Activated CD8-positive, alpha-beta memory T cell treated with anti-CD3 and anti-CD28 coated beads for 48 hours (primary cell): Measurements from ENCODE around the gene SLC22A3.

ENCODE experiments used
- DNase-seq, 3 experiments: peaks; one replicate each; pipeline ENCODE4 v3.0.0-alpha.2; 2020; ENCODE audit warnings: low read depth in 2 of 3, low spot score in 2 of 3

Gene SLC22A3

DNA sequence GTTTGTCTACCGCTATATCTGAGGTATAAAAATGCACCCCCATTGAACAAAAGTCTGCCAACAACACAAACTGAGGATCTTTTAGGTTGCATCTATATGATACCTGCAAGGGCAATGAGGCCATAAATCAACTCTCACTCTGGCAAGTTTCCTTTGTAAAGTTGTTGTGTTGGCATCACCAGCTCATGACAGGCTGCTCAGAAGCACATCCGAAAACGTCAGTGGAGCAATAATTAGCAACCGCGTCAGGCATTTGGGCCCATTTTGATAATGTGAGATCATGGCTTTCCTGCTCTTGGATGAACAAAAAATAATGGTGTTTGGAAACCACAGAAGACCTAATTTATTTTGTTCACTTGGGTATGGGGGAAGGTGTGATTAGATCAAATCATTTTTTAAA, 12.0 kb upstream of the SLC22A3 start:
- DNase-seq = no peak

DNA sequence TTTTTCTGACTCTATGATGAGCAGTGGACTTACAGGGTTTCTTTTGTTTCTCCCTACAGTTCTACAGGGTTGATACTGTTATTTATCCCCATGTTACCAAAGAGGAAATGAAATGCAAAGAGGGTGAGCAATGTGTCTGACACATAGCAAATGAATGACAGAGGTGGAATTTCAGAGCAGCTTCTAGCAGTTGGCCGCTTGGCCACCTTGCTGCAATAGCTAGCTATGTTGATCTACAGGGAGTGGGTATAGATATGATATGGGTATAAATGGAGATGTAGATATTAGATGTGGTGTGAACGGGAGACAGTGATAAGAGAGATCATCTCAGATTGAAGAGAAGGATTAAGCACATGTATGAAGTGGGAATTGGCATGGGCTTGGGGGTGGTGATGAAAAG, 10.9 kb upstream of the SLC22A3 start:
- DNase-seq = no peak

DNA sequence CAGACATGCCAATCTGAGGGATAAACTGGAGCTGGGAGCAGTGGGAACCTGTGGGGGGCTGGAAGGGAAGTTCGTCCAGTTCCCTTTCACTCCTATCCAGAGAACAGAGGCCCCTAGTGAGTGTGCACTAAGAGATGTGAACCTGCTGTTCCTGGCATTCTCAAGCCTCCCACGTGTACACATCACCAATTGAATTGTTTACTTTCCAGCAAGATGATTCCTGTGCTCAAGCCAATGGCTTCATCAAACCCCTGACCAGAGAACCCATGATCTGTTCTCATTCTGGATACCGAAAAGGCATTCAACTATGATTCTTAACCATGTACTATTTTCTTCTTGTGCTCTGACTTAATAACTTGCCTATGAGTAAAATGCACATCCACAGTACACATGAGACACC, 10.2 kb upstream of the SLC22A3 start:
- DNase-seq = no peak

DNA sequence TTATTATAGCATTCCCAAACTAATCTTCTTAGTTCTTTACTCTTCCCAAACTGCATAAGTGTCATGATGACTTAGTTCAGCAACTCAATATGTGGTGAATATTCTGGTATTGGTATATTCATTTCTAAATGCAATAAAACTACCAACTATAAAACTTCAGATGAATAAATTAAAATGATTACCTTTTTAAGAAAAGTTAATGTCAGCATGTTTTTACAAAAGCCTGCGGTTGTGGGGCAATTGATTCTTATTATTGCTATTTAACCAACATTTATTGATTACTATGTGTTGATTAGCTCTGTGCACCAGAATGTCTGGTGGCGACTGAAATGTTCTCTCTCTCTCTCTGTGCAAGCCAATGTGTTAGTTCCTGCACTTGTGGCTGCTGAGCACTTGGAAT, 5.0 kb upstream of the SLC22A3 start:
- DNase-seq = no peak

DNA sequence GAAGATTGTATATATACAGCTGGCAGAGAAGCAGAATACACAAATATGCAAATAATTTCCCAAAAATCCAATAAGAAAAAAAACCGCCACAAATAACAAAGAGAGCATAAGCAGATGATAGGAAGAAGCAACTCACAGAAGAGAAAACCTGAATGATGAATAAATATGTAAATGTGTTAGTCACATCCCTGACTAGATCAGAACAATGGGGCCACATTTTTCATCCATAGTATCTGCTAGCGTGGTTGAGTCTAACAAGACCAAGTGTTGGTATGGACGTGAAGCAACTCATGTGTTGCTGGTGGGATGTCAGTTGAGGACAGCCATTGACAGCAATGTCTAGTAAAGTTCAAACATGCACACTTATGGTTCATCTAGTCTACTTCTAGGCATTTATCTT, 3.9 kb upstream of the SLC22A3 start:
- no peak for DNase-seq

DNA sequence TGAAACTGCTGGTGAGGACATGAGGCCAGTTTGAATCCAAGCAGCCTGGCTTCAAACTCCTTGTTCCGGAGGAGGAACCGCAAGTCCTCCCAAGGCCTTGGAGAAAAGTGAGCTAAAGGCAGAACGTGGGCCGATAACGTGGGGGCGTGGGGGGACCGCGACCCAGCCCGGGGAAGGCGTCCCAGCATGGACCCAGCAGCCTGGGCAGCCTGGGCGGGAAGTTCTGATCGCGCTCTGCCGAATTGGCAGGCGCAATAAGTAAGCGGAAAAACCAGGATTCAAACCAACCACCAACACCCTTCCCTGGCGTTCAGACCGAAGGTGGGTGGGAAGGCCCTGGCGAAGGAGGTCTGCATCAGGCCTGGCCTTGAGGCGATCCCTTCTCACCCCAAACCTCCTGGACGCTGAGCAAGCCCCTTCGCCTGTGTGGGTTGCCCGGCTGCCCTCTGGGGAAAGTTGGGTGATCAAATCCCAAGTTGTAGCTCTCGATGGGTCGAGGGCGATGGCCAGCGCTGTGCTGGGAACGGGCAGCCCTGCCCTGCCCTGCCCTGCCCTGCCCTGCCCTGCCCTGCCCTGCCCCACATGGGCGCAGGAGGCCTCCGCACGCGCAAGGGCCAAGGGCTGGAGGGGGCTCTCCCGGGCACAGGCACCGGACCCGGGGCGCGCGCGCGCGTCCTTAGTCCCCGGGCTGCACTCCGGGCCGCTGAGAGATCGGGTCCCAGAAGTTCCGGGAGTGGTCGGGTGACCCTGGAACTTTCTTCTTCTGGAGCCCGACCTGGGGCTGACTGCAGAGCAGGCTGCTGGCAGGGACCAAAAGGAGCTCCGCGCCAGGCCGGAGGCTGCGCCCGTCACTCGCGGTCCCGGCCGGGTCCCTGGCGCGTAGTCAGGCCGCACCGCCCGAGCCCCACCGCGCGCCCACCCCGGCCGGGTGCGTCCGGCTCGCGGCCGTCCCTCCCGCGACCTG, 637 bp upstream of the SLC22A3 start:
- DNase-seq = no peak

DNA sequence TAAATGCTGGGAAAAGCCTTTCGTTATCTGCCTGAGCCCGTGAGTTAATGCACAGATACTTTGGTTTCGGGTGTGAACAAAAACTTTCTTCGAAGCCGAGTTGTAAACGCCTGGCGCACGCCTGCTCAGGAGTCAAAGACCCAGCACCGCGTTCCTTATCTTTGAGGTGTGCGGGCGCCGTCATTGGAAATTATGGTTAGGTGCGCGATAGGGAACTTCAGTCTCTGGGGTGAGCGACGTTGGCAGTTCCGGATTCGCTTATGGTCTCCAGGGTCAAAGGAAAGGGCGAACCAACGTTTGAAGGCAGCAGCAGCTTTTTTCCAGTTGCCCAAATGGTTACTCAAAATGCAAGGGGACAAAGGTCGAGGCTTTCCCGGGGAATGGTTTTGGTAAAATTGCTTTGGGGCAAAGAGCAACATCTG, 853 bp downstream of the SLC22A3 start:
- no peak for DNase-seq

DNA sequence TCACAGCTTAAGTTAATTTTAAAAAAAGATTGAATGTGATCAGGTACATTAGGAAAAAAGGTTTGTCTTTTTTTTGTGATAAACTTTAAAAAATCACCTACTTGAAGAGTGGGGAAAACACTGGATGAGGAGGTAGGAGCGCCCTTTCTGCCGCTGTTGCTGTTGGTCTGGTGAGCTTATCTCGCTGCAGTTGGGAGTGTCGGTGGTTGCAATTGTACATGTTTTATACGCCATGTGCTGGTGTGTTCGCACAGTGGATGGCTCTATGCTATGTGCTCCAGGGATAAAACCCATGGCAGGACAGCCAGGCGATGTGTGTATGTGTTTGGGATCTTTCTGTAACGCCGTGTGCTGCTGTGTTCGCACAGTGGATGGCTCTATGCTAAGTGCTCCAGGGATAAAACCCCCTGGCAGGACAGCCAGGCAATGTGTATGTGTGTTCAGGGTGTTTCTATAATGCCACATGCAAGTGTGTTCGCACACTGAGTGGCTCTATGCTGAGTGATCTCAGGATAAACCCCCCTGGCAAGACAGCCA, 1.7 kb downstream of the SLC22A3 start:
- DNase-seq = no peak

DNA sequence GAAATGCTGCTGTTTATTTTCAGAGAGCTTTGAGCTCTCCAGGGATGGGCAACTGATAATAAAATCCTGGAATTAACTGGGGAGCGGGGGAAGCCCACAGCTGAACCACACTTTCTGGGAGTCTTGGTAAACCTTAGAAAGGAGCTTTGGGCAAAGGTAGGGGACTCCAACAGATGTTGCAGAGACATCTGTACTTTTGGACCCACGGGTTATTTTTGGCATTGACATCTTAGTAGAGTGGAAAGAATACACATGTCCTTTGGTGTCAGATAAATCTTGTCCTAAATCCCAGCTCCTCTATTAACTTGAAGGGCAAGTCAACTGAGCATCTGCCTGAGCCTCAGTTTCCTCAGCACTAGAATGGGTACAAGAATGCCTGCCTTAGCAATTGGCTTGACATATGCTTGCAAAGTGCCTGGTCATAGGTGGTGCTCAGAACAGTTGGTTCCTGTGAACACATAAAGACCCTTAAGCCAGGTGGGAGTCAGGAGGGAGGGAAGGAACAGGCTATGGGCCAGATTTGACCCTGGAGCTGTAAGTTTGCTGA, 5.8 kb downstream of the SLC22A3 start:
- DNase-seq = no peak

DNA sequence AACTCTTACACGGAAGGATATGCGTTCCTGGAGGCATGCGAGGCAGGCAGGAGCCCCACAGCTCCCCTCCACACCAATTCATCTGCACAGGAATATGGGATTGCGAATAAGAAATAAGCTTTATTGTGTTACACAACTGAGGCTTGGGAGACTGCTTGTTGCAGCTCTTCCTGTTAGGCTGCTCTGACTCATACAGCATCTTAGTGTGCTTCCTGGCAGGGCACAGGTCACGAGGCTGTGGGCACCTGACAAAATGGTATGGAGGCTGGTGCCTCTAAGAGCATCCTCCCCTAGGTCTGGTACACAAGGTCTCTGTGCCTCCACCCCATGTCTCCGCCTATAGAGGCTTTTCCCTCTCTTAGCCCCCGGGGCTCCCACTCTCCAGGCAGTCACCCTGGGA, 6.8 kb downstream of the SLC22A3 start:
- no peak for DNase-seq

DNA sequence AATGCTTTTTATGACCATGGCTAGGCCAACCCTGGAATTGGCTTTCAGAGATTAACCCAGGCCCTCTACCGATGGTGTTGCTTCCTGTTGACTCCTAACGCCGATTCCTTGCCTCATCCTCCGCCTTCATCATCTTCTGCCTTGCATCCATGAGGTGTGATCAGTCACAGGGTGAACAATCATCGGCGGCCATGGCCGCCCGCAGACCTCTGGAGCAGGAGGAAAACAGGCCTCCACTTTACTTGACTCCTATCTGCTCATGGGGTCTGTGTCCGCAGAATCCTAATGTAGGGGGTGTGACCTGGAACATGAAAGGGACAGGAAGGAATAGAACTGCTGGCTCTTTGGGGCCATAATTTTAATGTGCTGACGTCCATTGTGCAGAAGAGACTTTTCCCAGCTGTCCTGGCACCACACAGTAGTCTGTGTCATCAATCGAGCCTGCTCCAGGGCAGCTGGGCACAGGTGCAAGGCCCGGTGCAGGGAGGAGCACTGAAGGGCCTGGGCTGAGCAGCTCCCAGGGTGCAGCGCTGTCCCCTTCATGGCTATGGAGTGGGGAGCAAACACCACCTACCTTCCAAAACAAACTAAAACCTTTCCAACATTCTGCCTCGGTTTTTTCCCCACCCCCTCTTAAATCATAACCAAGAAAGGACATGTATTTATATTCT, 8.0 kb downstream of the SLC22A3 start:
- DNase-seq = no peak

DNA sequence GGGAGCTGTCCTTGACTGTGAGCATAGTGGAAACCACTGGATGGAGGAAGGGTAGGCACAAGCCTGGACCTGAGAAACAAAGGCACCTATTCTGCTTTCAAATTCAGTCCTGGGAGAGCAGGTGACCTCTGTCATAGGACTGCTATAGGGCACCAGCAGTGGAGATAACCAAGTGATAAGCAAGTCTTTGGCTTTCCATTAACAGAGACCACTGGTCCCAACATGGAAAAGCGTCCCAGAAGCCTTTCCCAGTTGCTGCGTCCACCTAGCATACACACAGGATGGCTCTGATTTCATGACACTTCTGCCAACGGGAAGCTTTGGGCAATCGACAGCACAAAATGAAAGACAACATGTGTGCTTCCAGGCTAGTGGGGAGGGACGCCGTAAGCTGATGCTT, 8.9 kb downstream of the SLC22A3 start:
- no peak for DNase-seq

DNA sequence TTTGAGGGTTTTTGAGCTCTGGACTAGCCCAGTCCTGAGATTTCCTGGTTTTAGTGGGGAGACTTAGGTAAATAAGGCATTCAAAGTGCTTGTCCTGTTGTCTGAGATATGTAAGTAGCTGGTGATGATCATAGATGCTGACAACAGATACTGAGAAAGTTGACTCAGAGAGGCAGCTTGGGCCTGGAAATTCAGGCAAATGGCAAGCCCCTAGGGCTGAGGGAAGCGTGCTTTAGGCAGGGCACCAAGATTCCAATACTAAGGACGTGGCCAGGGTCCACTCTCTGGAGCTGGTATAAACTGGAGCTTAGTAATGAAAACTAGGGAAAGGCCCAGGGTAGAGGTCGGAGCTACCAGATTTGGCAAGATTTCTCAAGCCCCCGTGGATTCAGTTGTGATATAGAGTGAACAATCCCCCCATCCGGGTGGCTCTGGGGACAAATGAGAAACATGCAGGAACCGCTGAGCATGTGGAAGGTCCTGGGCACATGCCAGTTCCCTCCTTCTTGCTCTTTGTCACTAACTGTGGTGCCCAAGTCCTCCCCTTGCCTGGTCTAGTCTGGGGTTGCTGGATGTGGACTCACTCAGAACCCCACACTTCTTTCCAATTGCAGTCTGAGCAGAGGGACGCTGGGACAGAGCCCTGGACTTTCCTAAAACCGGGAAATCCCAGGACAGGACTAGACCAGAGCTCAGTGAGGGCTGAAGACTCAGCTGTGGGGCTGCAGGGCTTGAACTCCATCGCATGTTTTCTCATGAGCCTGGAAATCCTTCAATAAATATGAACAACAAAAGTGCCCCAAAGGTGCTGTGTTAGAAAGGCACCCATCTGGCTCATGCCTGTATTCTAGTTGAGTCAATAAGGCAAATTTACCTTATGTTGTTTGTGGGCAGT, 10.3 kb downstream of the SLC22A3 start:
- no peak for DNase-seq

DNA sequence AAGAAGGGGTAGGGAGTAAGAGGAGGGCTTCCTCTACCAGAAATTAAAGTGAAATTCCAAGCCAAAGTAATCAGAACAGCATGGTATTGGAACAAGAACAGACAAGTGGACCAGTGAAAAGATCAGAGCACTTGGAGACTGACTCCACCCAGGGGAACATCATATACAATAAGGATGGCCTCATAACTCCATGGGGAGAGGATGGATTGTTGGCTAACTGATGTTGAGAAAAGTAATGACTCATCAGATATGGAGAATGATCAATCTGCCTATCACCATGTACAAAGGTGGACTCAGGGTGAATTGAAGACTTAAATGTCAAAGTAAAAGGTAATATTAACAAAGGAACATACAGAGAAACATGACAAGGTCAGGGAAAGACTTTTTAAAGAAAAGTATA, 12.8 kb downstream of the SLC22A3 start:
- no peak for DNase-seq

DNA sequence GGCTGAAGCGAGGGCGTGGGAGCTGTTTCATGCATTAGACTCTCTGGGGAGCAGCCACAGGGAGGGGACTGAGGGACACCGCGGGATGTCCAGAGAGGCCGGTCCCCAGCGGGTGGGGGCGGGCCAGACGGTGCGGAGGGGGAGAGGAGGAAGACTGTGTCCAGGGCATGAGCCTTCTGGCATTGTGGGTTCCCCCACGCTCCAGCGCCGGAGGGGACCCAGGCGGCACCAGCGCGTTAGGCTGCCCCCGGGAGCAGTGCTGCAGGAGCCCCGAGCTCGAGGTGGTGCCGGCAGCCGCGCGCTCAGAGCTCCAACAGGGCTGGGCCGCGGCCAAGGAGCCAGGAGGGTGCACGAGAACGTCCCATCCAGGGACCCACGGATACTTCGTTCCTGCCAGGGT, 14.4 kb downstream of the SLC22A3 start:
- no peak for DNase-seq

DNA sequence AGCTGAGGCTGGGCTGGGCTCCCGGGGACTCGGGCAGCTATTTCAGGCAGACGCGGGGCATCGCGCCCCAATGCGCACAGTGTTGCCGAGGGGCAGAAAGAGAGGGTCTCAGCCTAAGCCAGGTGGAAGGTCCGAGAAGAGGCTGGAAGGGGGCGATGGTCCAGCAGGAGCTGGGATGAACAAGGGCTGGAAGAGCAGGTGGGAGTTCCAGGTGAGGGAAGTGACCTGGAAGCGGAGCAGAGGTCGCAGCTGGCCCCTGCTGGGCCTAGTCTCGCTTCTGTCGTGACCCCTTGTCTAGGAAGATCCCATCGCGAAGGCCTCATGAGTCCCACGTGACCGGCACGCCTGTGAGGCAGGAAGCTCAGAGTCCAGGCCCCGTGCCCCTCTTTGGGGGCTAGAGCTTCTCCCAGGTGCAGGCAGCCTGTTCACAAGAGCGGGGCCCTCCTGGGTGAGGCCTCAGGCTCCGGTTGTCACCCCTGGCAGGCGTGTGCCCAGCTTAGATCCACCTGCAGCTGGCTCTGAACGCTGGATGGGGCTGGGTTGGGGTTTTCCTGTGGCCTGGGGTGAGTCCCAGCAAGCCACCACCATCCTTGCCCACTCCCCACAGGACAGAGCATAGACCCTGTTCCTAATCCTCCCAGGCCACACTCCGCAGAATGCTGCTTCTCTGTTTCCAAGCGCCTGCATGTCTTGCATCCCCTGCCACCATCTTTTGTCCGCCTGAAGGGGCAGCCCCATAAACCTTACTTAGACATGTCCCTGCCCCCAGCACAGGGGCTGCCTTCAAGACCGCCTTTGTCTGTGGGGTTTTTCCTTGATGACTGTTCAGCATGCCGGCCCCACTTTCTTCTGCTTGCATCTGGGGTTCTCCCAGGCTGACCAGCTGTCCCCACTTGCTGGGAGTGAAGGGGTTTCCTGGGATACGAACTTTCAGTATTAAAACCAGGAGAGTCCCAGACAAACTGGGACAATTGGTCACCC, 15.1 kb downstream of the SLC22A3 start:
- DNase-seq = no peak

DNA sequence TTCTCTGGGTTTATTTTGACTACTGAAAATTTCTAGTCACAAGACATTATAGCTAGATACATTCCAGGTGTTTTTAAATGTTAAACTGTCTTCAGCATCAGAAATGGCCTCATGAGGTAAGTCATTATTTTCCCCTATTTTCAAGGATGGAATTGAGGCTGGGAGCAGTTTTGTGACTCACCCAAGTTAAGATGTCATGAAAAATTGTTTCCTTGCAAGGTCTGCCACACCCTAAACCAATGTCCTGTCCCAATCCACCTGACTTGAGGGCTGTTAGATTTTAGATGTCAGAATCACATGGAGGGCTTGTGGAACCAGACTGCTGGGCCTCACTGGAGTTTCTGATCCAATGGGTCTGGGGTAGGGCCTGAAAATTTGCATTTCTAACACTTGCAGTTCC, 16.9 kb downstream of the SLC22A3 start:
- DNase-seq = no peak

DNA sequence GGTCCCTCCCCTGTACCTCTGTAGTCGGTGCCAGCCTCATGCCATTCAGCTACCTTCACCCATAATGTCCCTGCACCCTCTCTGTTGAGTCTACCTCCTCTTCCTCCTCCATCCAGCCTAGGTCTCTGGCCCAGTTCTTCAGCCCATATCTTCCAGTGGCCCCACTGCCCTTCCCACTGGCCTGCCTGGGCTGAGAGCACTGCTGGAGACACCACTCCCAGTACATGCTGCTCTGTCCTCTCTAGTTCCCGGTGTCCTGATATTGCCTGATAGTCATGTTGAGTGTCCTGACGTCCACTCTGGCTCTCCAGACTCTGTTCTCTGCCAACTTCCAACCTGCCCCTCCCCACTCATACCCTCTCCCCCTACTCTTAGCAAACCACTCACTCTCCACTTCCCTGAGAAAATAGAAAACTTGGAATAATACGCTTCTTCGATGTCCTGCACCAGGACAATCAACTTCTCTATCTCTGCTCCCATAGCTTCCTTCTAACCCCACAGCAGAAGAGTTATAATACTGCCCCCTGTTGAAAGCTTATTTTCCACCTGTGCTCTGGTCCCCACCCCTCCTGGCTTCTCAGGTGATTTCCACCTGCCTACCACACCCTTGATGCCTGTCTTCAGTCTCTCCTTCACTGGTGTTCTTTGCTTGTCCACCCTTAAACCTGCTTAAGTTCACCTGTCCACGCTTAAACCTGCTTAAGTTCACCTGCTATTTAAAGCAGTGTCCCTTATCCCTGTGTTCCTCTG, 19.8 kb downstream of the SLC22A3 start:
- DNase-seq = no peak

DNA sequence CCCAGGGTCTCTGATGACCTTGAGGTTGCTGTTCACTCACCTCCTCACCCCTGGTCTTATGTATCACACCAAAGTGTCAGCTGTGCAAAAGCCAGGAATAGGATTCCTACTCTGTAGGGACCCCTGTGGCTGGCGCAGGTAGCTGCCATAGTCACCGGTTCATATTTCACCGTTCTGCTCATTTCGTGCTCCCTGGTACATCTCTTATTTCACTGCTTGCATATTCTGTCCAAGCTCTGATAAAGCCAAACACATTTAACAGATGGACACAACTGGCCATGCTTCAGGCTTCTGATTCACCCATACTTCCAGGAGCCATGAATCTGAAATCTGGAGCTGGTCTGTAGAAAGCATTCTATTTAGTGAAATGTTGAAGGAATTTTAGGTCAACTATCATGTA, 20.5 kb downstream of the SLC22A3 start:
- no peak for DNase-seq
